ENCODE results near the gene PDZRN3. TPM values are rescaled to one million over a fixed set of nuclear protein-coding genes. Genes with fewer than 3 reads are reported as not detected.

PDZRN3 gene
- total and polyA plus RNA-seq, 4 donors, result 7.3 to 36.4 (median 16.3) TPM

DNA sequence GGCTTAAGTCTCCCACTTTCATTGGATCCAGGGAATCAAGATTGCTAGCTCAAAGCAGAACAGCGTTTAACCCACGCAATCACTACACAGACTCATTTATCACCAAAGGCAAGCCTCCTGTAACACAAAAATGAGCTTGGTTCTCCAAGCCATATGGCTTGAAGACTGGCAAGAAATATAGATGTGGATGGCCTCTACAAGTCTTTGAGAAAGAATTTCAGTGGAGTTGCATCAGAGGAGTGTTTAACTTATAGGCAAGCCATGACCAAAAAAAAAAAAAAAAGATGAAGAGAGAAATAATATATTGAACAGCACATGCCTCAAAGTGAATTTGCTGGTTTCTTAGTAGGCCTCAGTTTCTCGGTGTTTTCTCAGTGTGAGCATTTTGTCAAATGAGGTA, 27.3 kb downstream of the PDZRN3 start:
- no peak overlapping the region for H3K4me3 ChIP-seq
- H3K9me3 ChIP-seq (ENCODE audit: control insufficient read depth in 4 of 4, insufficient read depth in 3 of 4, low read length in 3 of 4), result no peaks in the 10 kb centered on the region
- DNase-seq (no peak), ATAC-seq (ENCODE audit: insufficient read depth, low FRiP score) (no peak)
- no peak overlapping the region for H3K27ac ChIP-seq (ENCODE audit: low read depth in 1 of 2, low read length in 1 of 2)
- H3K36me3 ChIP-seq (ENCODE audit: control insufficient read depth in 4 of 4, insufficient read depth in 4 of 4, low read length in 4 of 4), result peaks cover 2 to 35% (median 12%) of the 10 kb centered on the region in 4 donors
- H3K27me3 ChIP-seq (ENCODE audit: control insufficient read depth in 3 of 3, insufficient read depth in 3 of 3, low read length in 2 of 3), result no peaks in the 10 kb centered on the region
- H3K4me1 ChIP-seq (ENCODE audit: control insufficient read depth in 5 of 5, insufficient read depth in 5 of 5, low read length in 5 of 5), result peaks cover 1 to 28% (median 19%) of the 10 kb centered on the region in 5 donors
- H3K9ac ChIP-seq (ENCODE audit: insufficient read depth in 1 of 2, low read length in 2 of 2), result no peak overlapping the region
- WGBS, 2 donors, result 83 to 89% methylated on average over 3 of the region's 3 CpGs
- TF ChIP-seq, protein P1, sequence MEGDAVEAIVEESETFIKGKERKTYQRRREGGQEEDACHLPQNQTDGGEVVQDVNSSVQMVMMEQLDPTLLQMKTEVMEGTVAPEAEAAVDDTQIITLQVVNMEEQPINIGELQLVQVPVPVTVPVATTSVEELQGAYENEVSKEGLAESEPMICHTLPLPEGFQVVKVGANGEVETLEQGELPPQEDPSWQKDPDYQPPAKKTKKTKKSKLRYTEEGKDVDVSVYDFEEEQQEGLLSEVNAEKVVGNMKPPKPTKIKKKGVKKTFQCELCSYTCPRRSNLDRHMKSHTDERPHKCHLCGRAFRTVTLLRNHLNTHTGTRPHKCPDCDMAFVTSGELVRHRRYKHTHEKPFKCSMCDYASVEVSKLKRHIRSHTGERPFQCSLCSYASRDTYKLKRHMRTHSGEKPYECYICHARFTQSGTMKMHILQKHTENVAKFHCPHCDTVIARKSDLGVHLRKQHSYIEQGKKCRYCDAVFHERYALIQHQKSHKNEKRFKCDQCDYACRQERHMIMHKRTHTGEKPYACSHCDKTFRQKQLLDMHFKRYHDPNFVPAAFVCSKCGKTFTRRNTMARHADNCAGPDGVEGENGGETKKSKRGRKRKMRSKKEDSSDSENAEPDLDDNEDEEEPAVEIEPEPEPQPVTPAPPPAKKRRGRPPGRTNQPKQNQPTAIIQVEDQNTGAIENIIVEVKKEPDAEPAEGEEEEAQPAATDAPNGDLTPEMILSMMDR (IDR thresholded peaks at IDR 0.05; ENCODE audit: control extremely low read depth, extremely low read depth), result no peak

DNA sequence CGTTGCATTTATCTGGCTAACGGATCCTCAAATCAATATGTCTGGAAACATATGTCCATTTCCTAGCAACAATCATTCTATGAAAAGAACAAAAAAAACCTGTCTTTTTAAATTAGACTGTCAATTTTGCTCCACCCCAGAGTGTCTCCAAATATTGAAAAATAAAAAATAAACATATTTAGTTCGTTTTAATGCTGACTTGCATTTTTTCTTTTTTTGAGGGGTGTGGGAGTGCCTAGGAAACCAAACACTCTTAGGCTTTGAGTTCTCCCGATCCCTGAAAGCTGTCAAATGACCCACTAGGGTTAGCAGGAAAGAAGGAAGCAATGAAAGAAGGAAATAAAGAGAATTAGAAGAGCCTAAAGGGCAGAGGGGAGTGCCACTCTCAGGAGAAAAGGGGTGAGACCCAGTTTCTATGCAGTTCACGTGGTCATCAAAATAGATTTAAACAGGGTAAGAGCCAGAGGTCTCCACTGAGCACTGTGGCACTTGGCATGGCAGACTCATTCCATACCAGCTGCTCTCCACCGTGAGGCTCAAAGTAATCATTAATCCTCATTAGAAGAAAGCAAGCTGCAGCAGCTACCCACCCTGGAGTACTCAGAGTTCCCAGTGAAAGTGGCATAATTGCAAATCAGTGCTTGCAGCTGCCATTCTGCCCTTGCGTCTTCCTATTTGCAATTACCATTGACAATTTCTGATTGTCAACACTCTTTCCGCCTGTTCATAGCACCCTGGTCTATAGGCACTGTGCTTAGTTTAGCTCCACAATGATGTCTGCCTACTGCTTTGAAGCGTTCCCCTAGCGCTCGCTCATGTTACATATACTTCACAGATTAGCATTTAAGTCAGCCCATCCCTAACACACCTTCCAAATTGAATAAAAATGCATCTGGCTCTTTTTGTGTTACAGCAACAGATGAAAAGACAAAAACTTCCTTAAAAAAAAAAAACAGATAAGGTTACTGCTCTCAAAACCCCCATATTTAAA, 32.3 kb downstream of the PDZRN3 start:
- no peaks in the 10 kb centered on the region for H3K27me3 ChIP-seq (ENCODE audit: control insufficient read depth in 3 of 3, insufficient read depth in 3 of 3, low read length in 2 of 3)
- peak overlapping the region in 1 of 2 donors; percentile 53 for H3K27ac ChIP-seq (ENCODE audit: low read depth in 1 of 2, low read length in 1 of 2)
- H3K4me3 ChIP-seq, result no peak overlapping the region
- 72 to 84% methylated on average over 11 of the region's 11 CpGs for WGBS, 2 donors
- TF ChIP-seq, protein P1 (IDR thresholded peaks at IDR 0.05; ENCODE audit: control extremely low read depth, extremely low read depth), result no peak
- H3K36me3 ChIP-seq (ENCODE audit: control insufficient read depth in 4 of 4, insufficient read depth in 4 of 4, low read length in 4 of 4), result peaks cover 0 to 23% (median 5%) of the 10 kb centered on the region in 4 donors
- DNase-seq, result no peak
- no peak overlapping the region for H3K9ac ChIP-seq (ENCODE audit: insufficient read depth in 1 of 2, low read length in 2 of 2)
- H3K9me3 ChIP-seq (ENCODE audit: control insufficient read depth in 4 of 4, insufficient read depth in 3 of 4, low read length in 3 of 4), result no peaks in the 10 kb centered on the region
- ATAC-seq (ENCODE audit: insufficient read depth, low FRiP score), result no peak
- H3K4me1 ChIP-seq (ENCODE audit: control insufficient read depth in 5 of 5, insufficient read depth in 5 of 5, low read length in 5 of 5), result peaks cover 0 to 15% (median 10%) of the 10 kb centered on the region in 5 donors

DNA sequence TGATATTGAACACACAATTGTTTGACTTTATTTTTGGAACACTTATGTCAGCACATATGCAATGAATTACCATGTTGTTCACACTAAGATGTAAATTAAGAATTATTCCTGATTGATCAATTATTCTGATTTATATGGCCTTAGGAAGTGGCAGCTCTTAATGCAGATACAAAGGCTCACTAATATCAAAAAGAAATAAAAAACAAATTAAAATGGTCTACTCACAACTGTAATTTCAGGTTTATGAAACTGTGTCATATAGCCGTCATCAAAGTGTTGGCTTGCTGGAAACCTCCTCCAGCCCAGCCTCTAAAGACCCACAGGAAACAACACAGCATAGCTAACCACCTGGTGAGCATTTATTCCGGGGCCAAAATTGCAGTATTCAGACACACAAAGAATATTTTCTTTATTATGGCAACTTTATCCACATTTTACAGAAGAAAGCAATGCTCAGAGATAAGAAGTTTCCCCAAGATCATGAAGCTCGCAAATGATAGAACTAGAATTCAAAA, 33.4 kb downstream of the PDZRN3 start:
- no peak for ATAC-seq (ENCODE audit: insufficient read depth, low FRiP score)
- H3K36me3 ChIP-seq (ENCODE audit: control insufficient read depth in 4 of 4, insufficient read depth in 4 of 4, low read length in 4 of 4), result peaks cover 0 to 28% (median 4%) of the 10 kb centered on the region in 4 donors
- H3K27me3 ChIP-seq (ENCODE audit: control insufficient read depth in 3 of 3, insufficient read depth in 3 of 3, low read length in 2 of 3), result no peaks in the 10 kb centered on the region
- WGBS, 2 donors, result 56 to 64% methylated on average over 3 of the region's 3 CpGs
- no peak overlapping the region for H3K9ac ChIP-seq (ENCODE audit: insufficient read depth in 1 of 2, low read length in 2 of 2)
- TF ChIP-seq, protein P1 (IDR thresholded peaks at IDR 0.05; ENCODE audit: control extremely low read depth, extremely low read depth), result no peak
- no peak overlapping the region for H3K27ac ChIP-seq (ENCODE audit: low read depth in 1 of 2, low read length in 1 of 2)
- DNase-seq, result no peak
- H3K4me3 ChIP-seq, result no peak overlapping the region
- peaks cover 0 to 15% (median 13%) of the 10 kb centered on the region in 5 donors for H3K4me1 ChIP-seq (ENCODE audit: control insufficient read depth in 5 of 5, insufficient read depth in 5 of 5, low read length in 5 of 5)
- H3K9me3 ChIP-seq (ENCODE audit: control insufficient read depth in 4 of 4, insufficient read depth in 3 of 4, low read length in 3 of 4), result no peaks in the 10 kb centered on the region
